WERI-Rb-1 (cell line): ENCODE results near the gene HOXB2.

ENCODE experiments used
- DNase-seq: peaks from one replicate; pipeline ENCODE4 v3.0.0-alpha.2; 2020
- H3K27ac ChIP-seq: fragments of 250-450 bp; sonication (Bioruptor Pico); 2 replicates; pipeline ENCODE4 v1.5.1; 2020; ENCODE audit warnings: mild to moderate bottlenecking, moderate library complexity
- H3K27me3 ChIP-seq: fragments of 250-450 bp; sonication (Bioruptor Pico); 2 replicates; pipeline ENCODE4 v1.5.1; 2021; ENCODE audit warnings: mild to moderate bottlenecking, low read depth, moderate library complexity; ENCODE audit not compliant: insufficient read depth, severe bottlenecking
- H3K36me3 ChIP-seq: fragments of 250-450 bp; sonication (Bioruptor Pico); 2 replicates; pipeline ENCODE4 v1.5.1; 2020; ENCODE audit warnings: mild to moderate bottlenecking, moderate library complexity
- H3K4me3 ChIP-seq: 2 replicates; pipeline ENCODE4 v1.5.1; 2011; ENCODE audit warnings: low read depth, mild to moderate bottlenecking, control low read depth, low read length
- H3K9me3 ChIP-seq: fragments of 250-450 bp; sonication (Bioruptor Pico); 2 replicates; pipeline ENCODE4 v1.5.1; 2021; ENCODE audit warnings: mild to moderate bottlenecking, moderate library complexity; ENCODE audit not compliant: severe bottlenecking
- TF ChIP-seq, protein P1 (sequence below): IDR thresholded peaks from 2 replicates; pipeline ENCODE4 v1.5.1; 2011; ENCODE audit warnings: low read depth, mild to moderate bottlenecking, control low read depth, inconsistent platforms, low read length

Gene HOXB2

DNA sequence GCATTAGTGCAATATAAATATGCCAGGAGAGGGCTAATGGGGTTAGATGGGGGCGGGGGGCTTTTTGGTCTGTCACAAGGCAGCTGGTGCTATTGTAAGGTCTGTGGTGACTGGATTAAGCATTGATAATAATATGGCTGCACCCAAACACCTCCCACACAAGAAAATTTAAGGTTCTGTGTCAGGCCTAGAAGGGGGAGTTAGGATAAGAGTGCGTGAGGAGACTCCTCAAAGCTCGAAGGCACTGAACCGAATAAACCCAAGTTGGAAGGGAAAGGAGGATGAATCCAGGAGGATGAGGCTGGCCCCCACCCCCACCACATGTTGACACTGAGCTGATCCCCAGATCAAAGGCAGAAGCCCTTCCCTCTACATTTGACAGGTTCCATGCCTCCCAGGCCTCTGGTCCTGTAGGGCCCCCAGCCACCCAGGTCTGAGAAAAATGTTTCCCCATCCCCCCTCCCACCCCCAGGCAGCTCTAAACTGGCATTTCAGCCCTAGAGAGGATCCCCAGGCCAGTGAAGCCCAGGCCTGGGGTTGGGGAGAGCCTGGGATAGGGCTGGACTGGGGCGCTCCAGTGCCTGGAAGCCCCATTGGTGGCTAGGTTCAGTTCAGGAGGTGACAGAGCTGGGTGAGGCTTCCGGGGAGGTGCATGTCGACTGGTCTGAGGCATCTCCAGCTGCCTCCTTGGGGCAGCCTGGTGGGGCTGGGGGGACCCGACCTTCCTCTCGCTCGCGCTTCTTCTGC, 15.8 kb downstream of the HOXB2 start:
- H3K27ac ChIP-seq, result no peak overlapping the region
- peaks cover 98% of the 10 kb centered on the region for H3K27me3 ChIP-seq
- DNase-seq, result peak; percentile 23
- TF ChIP-seq, protein P1, sequence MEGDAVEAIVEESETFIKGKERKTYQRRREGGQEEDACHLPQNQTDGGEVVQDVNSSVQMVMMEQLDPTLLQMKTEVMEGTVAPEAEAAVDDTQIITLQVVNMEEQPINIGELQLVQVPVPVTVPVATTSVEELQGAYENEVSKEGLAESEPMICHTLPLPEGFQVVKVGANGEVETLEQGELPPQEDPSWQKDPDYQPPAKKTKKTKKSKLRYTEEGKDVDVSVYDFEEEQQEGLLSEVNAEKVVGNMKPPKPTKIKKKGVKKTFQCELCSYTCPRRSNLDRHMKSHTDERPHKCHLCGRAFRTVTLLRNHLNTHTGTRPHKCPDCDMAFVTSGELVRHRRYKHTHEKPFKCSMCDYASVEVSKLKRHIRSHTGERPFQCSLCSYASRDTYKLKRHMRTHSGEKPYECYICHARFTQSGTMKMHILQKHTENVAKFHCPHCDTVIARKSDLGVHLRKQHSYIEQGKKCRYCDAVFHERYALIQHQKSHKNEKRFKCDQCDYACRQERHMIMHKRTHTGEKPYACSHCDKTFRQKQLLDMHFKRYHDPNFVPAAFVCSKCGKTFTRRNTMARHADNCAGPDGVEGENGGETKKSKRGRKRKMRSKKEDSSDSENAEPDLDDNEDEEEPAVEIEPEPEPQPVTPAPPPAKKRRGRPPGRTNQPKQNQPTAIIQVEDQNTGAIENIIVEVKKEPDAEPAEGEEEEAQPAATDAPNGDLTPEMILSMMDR, result no peak
- H3K9me3 ChIP-seq, result peaks cover 14% of the 10 kb centered on the region
- H3K4me3 ChIP-seq, result no peak overlapping the region
- no peaks in the 10 kb centered on the region for H3K36me3 ChIP-seq

DNA sequence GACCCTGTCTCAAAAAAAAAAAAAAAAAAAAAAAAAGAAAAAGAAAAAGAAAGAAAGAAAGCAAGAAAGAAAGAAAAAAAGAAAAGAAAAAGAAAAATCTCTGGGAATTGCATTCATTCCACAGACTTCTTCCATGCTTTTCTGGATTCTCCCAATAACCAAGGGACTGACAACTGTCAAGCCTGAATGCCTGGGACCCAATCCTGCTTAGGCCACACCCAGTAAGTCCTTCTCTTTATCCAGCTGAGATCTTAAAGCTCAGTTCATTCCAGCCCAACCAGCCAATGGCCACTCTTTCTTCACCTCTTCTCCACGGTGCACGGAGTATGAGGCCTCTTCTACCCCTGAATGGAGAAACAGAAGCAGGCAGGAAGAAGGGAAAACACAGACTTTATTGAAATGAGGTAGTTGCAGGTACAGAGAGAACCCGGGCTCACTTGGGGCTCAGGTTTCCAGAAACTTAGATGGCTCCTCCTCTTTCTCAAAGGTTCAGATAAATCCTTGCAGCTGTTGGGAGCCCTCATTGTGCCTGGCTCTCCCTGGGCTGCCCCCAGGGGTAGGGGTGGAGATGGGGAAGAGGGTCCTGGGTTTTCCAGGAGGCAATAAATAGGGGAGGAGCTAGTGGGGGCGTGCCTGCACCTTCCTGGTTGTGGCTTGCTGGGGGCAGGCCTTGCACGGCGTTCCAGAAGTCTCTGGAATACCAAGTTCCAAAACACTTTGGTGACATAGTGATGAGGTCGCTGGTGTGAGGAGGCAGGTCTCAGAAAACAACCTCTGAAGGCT, 16.6 kb downstream of the HOXB2 start:
- Histone ChIP-seq H3K4me3 (no peak overlapping the region), H3K9me3 (peaks cover 14% of the 10 kb centered on the region), H3K27ac (no peak overlapping the region), H3K27me3 (peaks cover 98% of the 10 kb centered on the region), H3K36me3 (no peaks in the 10 kb centered on the region)
- no peak for DNase-seq
- TF ChIP-seq, protein P1, result no peak

DNA sequence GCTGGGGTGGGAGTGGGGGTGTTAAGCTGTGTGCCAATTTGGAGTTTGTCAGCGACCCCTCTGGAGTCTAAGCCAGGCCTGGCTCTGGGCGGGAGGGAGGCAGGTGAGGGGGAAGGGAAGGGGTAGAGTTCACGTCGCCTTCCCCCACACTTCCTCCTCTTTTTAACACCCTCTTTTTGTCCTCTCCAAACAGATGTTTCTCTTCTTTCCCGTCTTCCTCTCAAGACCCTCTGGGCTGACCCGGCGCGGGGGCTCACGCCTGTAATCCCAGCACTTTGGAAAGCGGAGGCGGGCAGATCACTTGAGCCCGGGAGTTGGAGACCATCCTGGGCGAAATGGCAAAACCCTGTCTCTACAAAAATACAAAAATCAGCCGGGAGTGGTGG, 17.4 kb downstream of the HOXB2 start:
- peaks cover 14% of the 10 kb centered on the region for H3K9me3 ChIP-seq
- H3K4me3 ChIP-seq, result no peak overlapping the region
- DNase-seq, result no peak
- no peak overlapping the region for H3K27ac ChIP-seq
- TF ChIP-seq, protein P1, result no peak
- peaks cover 98% of the 10 kb centered on the region for H3K27me3 ChIP-seq
- no peaks in the 10 kb centered on the region for H3K36me3 ChIP-seq

DNA sequence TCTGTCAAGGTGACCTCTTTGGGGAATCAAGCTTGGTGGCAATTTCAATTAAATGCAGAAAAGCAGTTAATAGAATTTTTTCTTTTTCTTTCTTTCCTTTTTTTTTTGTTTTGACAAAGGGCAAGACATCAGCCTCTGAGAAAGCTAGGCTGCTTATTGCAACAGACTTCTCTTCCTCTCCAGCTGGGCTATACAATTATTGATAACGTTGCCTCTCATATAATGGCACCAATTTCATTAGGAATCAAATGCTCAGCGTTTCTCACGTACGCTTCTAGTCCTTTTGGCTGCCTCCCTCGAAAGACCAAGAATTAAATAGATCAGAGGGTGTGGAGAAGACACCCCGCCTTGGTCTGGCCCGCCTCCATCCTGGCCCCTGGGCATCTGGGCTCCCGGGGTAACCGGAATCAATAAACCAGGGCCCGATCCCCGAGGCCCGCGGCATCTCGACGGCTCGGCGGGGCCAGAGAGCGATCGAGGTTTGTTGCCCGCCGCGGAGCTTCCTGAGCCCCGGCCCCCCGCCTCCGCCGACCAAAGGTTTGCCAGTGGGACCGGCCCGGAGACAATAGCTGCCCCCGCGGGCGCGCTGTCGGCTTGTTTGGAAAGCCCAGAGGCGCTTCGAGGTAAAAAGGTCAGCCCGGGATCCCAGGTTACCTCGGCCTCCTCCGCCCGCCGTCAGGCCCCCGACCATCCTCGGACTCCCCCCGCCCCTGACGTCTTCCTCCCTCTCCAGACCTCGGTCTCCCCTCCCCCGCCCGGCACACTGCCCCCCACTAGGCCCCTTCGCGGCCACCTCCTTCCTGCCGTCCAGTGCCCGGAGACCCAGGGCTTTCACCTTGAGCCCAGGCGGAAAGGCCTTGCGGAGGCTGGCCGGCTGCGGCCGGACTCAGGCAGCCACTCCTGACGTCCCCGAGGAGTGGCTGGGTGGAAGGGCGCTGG, 18.0 kb downstream of the HOXB2 start:
- TF ChIP-seq, protein P1, result no peak
- no peaks in the 10 kb centered on the region for H3K36me3 ChIP-seq
- H3K4me3 ChIP-seq, result no peak overlapping the region
- H3K27me3 ChIP-seq, result peaks cover 98% of the 10 kb centered on the region
- H3K9me3 ChIP-seq, result peaks cover 14% of the 10 kb centered on the region
- no peak overlapping the region for H3K27ac ChIP-seq
- no peak for DNase-seq

DNA sequence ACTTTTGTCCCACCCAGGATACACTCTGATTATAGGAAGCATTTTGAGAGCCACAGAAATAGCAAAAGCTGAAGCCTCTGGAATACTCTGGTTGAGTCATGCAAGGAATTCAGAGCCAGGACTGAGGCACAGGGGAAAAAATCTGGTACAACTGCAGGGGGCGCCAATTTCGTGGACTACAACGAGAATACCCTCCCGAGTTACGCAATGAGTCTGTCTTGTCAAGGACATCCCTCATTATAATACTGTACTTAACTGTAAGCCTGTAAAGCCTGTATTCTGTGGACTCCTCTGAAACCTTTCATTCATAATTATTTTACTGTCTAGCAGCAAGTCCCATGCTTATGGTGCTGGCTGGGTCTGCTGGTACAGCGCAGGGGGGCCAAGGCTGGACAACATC, 21.9 kb downstream of the HOXB2 start:
- TF ChIP-seq, protein P1, result no peak

More for the DNA sequence above, 21.9 kb downstream of the HOXB2 start:
- DNase-seq, result no peak
- Histone ChIP-seq H3K27ac (no peak overlapping the region), H3K4me3 (no peak overlapping the region), H3K9me3 (peaks cover 6% of the 10 kb centered on the region), H3K27me3 (peaks cover 98% of the 10 kb centered on the region), H3K36me3 (no peaks in the 10 kb centered on the region)
